SIG-M5 treated with dmso at 0.1 percent for 504 hours (cell line): ENCODE results near the gene TEX19.
"Not testable (repeated sequence)": the region's sequence is repeated elsewhere in the genome, so short reads cannot be mapped to it uniquely, and the experiment has no call there.

ENCODE experiments used
- DNase-seq: peaks from one replicate; lab custom pipeline; 2025; ENCODE audit not compliant: unreplicated experiment; lab: John Stamatoyannopoulos, UW

The TEX19 gene

GRCh38 chr17:82353484-82353883 lies 5.6 kb upstream of the TEX19 start:
- no peak for DNase-seq

- no peak for DNase-seq
These were observed 4.2 kb upstream of the TEX19 start for GRCh38 chr17:82354804-82355308.

GRCh38 chr17:82355770-82356427 lies 3.1 kb upstream of the TEX19 start:
- DNase-seq = no peak

- DNase-seq = no peak
These were observed 2.1 kb upstream of the TEX19 start for GRCh38 chr17:82356845-82357355.

- DNase-seq = no peak
These were observed 1.7 kb upstream of the TEX19 start for GRCh38 chr17:82357394-82357793.

GRCh38 chr17:82359451-82360074 lies 516 bp downstream of the TEX19 start:
- DNase-seq = not testable (repeated sequence)

GRCh38 chr17:82361885-82362633 lies 3.0 kb downstream of the TEX19 start:
- DNase-seq = no peak

- DNase-seq = no peak
These were observed 6.7 kb downstream of the TEX19 start for GRCh38 chr17:82365606-82366295.

GRCh38 chr17:82366749-82367148 lies 7.7 kb downstream of the TEX19 start:
- DNase-seq = no peak

GRCh38 chr17:82367724-82368524 lies 8.9 kb downstream of the TEX19 start:
- DNase-seq = peak; percentile 23

GRCh38 chr17:82369211-82369610 lies 10.2 kb downstream of the TEX19 start:
- DNase-seq = no peak

- no peak for DNase-seq
These were observed 11.7 kb downstream of the TEX19 start for GRCh38 chr17:82370471-82371332.

GRCh38 chr17:82371333-82372248 lies 12.5 kb downstream of the TEX19 start, which contains the start of gene UTS2R:
Gene UTS2R (plus strand): TSS chr17:82371765. CDS start chr17:82374325, 2,560 bp downstream.
- DNase-seq = no peak

GRCh38 chr17:82372249-82373071 lies 13.4 kb downstream of the TEX19 start:
- DNase-seq = no peak

- not testable (repeated sequence) for DNase-seq
These were observed 14.0 kb downstream of the TEX19 start for GRCh38 chr17:82373072-82373452.

- no peak for DNase-seq
These were observed 14.9 kb downstream of the TEX19 start for GRCh38 chr17:82373731-82374625.
